GM23338 (cell line): ENCODE results near the gene CAPG.

ENCODE experiments used
- CREB1 ChIP-seq: fragments of 250-450 bp; sonication (Bioruptor Pico); IDR thresholded peaks from 2 replicates; pipeline ENCODE4 v1.5.0; 2020; ENCODE audit warnings: low read depth, mild to moderate bottlenecking, moderate library complexity
- EZH2 ChIP-seq: fragments of 200-600 bp; sonication (generic); IDR thresholded peaks from one replicate; pipeline ENCODE4 v1.8.0; 2017; ENCODE audit warnings: antibody characterized with exemption, mild to moderate bottlenecking, low read depth; ENCODE audit not compliant: unreplicated experiment
- POLR2AphosphoS5 ChIP-seq: IDR thresholded peaks from 2 replicates; pipeline ENCODE4 v1.6.1; 2016; ENCODE audit warnings: antibody characterized with exemption, low read depth
- STAT1 ChIP-seq: IDR thresholded peaks from one replicate; pipeline ENCODE4 v1.6.1; 2016; ENCODE audit warnings: antibody characterized with exemption; ENCODE audit not compliant: unreplicated experiment
- TF ChIP-seq, protein P1 (sequence below), 2 experiments: fragments of 200-600 bp in 1 of 2; sonication (generic) in 1 of 2; conservative IDR thresholded peaks; 2 replicates each; pipeline versions ENCODE4 v1.5.1 to v1.6.1; 2016 to 2017; ENCODE audit warnings: antibody characterized with exemption in 2 of 2, low read depth in 2 of 2, mild to moderate bottlenecking in 2 of 2, moderate library complexity in 1 of 2
- TF ChIP-seq, protein P2 (sequence below): IDR thresholded peaks from 2 replicates; pipeline ENCODE4 v1.6.1; 2016; ENCODE audit warnings: antibody characterized with exemption
- TF ChIP-seq, protein P3 (sequence below): IDR thresholded peaks from one replicate; pipeline ENCODE4 v1.6.1; 2018; ENCODE audit warnings: antibody characterized with exemption; ENCODE audit not compliant: unreplicated experiment

DNA sequence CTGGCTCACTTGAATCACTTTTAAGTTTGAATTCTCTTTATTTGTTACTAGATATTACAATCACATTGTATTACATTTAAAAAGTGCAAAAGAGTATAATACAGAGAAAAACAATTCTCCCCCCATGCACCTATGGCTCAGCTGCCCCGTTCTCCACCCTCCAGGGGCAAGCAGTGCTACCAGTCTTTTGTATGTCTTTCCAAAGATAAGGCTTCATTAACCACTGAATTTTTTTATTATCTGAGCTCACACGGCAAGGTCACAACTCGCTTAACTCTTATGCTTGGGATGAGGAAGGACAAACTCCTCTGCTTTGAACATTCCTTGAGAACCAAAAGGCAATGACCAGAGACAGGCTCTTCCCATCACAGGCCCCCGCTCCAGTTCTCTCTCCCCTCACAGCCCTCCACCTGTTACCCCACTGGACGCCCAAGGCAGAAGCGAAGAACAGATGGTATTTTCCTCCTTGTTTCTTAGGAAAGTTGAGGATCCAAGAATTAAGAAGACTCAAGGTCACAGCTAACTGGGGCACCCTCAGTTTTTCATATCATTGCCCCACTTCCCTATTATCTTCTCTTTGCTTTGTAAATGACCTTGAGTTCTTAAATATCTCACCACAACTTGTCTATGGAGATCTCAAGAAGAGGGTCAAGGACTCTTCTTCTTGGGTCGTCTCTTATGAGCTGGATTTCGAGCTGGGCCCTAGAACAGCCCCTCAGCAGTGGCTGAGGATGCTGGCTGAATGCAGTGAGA, 38.5 kb upstream of the CAPG start:
- TF ChIP-seq, protein P1, sequence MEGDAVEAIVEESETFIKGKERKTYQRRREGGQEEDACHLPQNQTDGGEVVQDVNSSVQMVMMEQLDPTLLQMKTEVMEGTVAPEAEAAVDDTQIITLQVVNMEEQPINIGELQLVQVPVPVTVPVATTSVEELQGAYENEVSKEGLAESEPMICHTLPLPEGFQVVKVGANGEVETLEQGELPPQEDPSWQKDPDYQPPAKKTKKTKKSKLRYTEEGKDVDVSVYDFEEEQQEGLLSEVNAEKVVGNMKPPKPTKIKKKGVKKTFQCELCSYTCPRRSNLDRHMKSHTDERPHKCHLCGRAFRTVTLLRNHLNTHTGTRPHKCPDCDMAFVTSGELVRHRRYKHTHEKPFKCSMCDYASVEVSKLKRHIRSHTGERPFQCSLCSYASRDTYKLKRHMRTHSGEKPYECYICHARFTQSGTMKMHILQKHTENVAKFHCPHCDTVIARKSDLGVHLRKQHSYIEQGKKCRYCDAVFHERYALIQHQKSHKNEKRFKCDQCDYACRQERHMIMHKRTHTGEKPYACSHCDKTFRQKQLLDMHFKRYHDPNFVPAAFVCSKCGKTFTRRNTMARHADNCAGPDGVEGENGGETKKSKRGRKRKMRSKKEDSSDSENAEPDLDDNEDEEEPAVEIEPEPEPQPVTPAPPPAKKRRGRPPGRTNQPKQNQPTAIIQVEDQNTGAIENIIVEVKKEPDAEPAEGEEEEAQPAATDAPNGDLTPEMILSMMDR (conservative IDR thresholded peaks at IDR 0.05; ENCODE audit: low read depth in 2 of 2), result no peak
- TF ChIP-seq EZH2 (no peak), CREB1 (CRISPR knock-in tag) (no peak), POLR2AphosphoS5 (no peak), STAT1 (no peak)
- TF ChIP-seq, protein P2, sequence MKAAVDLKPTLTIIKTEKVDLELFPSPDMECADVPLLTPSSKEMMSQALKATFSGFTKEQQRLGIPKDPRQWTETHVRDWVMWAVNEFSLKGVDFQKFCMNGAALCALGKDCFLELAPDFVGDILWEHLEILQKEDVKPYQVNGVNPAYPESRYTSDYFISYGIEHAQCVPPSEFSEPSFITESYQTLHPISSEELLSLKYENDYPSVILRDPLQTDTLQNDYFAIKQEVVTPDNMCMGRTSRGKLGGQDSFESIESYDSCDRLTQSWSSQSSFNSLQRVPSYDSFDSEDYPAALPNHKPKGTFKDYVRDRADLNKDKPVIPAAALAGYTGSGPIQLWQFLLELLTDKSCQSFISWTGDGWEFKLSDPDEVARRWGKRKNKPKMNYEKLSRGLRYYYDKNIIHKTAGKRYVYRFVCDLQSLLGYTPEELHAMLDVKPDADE, result no peak
- TF ChIP-seq, protein P3, sequence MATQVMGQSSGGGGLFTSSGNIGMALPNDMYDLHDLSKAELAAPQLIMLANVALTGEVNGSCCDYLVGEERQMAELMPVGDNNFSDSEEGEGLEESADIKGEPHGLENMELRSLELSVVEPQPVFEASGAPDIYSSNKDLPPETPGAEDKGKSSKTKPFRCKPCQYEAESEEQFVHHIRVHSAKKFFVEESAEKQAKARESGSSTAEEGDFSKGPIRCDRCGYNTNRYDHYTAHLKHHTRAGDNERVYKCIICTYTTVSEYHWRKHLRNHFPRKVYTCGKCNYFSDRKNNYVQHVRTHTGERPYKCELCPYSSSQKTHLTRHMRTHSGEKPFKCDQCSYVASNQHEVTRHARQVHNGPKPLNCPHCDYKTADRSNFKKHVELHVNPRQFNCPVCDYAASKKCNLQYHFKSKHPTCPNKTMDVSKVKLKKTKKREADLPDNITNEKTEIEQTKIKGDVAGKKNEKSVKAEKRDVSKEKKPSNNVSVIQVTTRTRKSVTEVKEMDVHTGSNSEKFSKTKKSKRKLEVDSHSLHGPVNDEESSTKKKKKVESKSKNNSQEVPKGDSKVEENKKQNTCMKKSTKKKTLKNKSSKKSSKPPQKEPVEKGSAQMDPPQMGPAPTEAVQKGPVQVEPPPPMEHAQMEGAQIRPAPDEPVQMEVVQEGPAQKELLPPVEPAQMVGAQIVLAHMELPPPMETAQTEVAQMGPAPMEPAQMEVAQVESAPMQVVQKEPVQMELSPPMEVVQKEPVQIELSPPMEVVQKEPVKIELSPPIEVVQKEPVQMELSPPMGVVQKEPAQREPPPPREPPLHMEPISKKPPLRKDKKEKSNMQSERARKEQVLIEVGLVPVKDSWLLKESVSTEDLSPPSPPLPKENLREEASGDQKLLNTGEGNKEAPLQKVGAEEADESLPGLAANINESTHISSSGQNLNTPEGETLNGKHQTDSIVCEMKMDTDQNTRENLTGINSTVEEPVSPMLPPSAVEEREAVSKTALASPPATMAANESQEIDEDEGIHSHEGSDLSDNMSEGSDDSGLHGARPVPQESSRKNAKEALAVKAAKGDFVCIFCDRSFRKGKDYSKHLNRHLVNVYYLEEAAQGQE, result no peak
